ENCODE measurements around the gene SUSD3. TPM values are rescaled to one million over a fixed set of nuclear protein-coding genes. Genes with fewer than 3 reads are reported as not detected.

The SUSD3 gene
- 2.8 and 8.9 TPM in 2 replicates for total RNA-seq

GRCh38 chr9:93058355-93059010 lies at the start of gene SUSD3:
Gene SUSD3, plus strand, starts transcription at chr9:93058701. Its CDS starts 42 bp downstream, at chr9:93058743.

GRCh38 chr9:93096131-93096802 lies 37.8 kb downstream of the SUSD3 start, which contains the start of gene CARD19:
Gene CARD19, plus strand, starts transcription at chr9:93096217. Its CDS starts 129 bp downstream, at chr9:93096346.

GRCh38 chr9:93134015-93134739 lies 75.7 kb downstream of the SUSD3 start, which contains the start of gene NINJ1:
Gene NINJ1, minus strand, starts transcription at chr9:93134251. Its CDS starts 34 bp downstream, at chr9:93134217.

Other genes with a start within 250 kb of the SUSD3 start
- gene ZNF484, start 180.7 kb upstream of the SUSD3 start, total RNA-seq, result 3.1 and 5.7 TPM in 2 replicates
- gene FGD3, start 111.2 kb upstream of the SUSD3 start, total RNA-seq, result under 0.01 TPM in 2 replicates
- 76.9 and 94.8 TPM in 2 replicates for gene CARD19, start 37.5 kb downstream of the SUSD3 start, total RNA-seq
- gene NINJ1, start 75.5 kb downstream of the SUSD3 start, total RNA-seq, result 66.6 and 75.7 TPM in 2 replicates
- 0.13 and 0.33 TPM in 2 replicates for gene WNK2, start 125.4 kb downstream of the SUSD3 start, total RNA-seq

Measured in mesangial cell (primary cell).